HCT116 (cell line): ENCODE results near the gene WNT8B.

Experiments used
- CBX3 ChIP-seq: IDR thresholded peaks from 2 replicates; pipeline ENCODE4 v1.6.1; 2012; ENCODE audit warnings: low read depth
- CEBPB ChIP-seq: IDR thresholded peaks from 2 replicates; pipeline ENCODE4 v1.6.1; 2012; ENCODE audit warnings: low read depth
- CTCF ChIP-seq, 3 experiments: fragments of 200-600 bp in 1 of 3; sonication (generic) in 1 of 3; IDR thresholded peaks in 2 of 3; conservative IDR thresholded peaks in 1 of 3; 2 replicates each; pipeline ENCODE4 v1.5.1; 2012 to 2017; ENCODE audit warnings: low read depth in 2 of 3, low read length in 2 of 3, antibody characterized with exemption in 1 of 3, borderline replicate concordance in 1 of 3, control low read depth in 1 of 3, mild to moderate bottlenecking in 1 of 3, mixed read lengths in 1 of 3, mixed run types in 1 of 3, moderate library complexity in 1 of 3; ENCODE audit not compliant: insufficient read depth in 1 of 3
- EZH2phosphoT487 ChIP-seq: fragments of 200-600 bp; IDR thresholded peaks from 2 replicates; pipeline ENCODE4 v1.6.1; 2018; ENCODE audit warnings: antibody characterized with exemption, borderline replicate concordance
- POLR2A ChIP-seq: IDR thresholded peaks from 2 replicates; pipeline ENCODE4 v1.7.0; 2011; ENCODE audit warnings: borderline replicate concordance; ENCODE audit not compliant: insufficient read depth, insufficient read length; ENCODE audit errors: extremely low read depth
- POLR2AphosphoS5 ChIP-seq: IDR thresholded peaks from 2 replicates; pipeline ENCODE4 v1.6.1; 2011; ENCODE audit warnings: mild to moderate bottlenecking, low read depth, low read length, moderate library complexity
- RAD21 ChIP-seq: IDR thresholded peaks from 2 replicates; pipeline ENCODE4 v1.6.1; 2012; ENCODE audit warnings: low read depth, mild to moderate bottlenecking
- SRF ChIP-seq: IDR thresholded peaks from 2 replicates; pipeline ENCODE4 v1.6.1; 2012; ENCODE audit warnings: low read depth
- TF ChIP-seq, protein P1 (sequence below): IDR thresholded peaks from 2 replicates; pipeline ENCODE4 v1.6.1; 2012

DNA sequence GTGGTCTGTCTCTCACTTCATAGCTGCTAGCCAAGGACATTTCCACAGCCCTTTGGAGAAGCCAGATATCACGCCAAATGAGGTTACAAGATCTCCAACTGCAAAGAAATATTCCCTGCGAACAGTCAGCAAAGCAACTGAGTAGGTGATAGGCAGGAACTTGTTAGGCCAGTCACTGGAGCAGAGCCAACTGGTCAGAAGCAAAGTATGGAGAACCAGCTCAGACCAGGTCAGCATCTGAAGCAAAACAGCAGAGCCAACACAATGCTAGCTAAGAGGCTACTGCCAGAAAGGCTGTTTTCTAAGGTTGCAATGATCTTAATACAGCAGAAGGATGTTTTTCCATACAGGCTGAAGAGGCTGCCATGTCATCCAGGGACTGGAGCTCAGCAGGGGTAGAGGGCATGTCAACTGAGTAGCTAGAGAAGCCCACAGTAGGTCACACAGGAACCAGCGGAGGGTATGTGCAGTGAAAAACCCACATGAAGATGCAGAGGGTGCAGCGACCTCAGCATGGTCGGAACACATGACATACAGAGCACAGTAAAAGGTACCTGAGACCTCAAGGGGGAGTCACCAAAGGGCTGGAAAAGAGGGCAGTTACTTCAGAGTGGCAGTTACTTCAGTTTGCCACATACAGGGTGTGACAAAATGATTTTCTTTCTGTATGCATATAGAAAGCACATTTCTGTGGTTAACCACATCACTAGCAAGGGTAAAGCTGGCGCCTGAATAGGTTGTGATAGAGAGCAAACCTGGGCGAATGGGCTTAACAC lies 47.9 kb downstream of the WNT8B start:
- TF ChIP-seq POLR2A (no peak), CTCF (IDR thresholded peaks at IDR 0.05 in 2 of 3, conservative IDR thresholded peaks at IDR 0.05 in 1 of 3; ENCODE audit: borderline replicate concordance in 1 of 3, insufficient read depth in 1 of 3, low read depth in 2 of 3, low read length in 2 of 3) (no peak), SRF (no peak), POLR2AphosphoS5 (no peak), EZH2phosphoT487 (no peak), CEBPB (no peak), CBX3 (no peak), RAD21 (no peak)
- TF ChIP-seq, protein P1, sequence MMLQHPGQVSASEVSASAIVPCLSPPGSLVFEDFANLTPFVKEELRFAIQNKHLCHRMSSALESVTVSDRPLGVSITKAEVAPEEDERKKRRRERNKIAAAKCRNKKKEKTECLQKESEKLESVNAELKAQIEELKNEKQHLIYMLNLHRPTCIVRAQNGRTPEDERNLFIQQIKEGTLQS = no peak
